OCI-M2 (cell line): ENCODE results near the gene CTTNBP2NL.
"Not testable (repeated sequence)": the region's sequence is repeated elsewhere in the genome, so short reads cannot be mapped to it uniquely, and the experiment has no call there.

ENCODE experiments used
- DNase-seq: peaks from one replicate; lab custom pipeline; 2025; ENCODE audit not compliant: unreplicated experiment; lab: John Stamatoyannopoulos, UW

CTTNBP2NL gene

GRCh38 chr1:112418099-112418892, 22.3 kb downstream of the CTTNBP2NL start:
- no peak for DNase-seq

- no peak for DNase-seq
Measured at GRCh38 chr1:112423207-112423606, 27.2 kb downstream of the CTTNBP2NL start.

- not testable (repeated sequence) for DNase-seq
Measured at GRCh38 chr1:112423666-112424065, 27.7 kb downstream of the CTTNBP2NL start.

- no peak for DNase-seq
Measured at GRCh38 chr1:112429749-112430148, 33.7 kb downstream of the CTTNBP2NL start.

- DNase-seq: no peak
Measured at GRCh38 chr1:112431038-112431437, 35.0 kb downstream of the CTTNBP2NL start.

- no peak for DNase-seq
Measured at GRCh38 chr1:112435448-112435847, 39.4 kb downstream of the CTTNBP2NL start.

- DNase-seq: no peak
Measured at GRCh38 chr1:112436384-112437156, 40.6 kb downstream of the CTTNBP2NL start.

GRCh38 chr1:112438156-112438555, 42.1 kb downstream of the CTTNBP2NL start:
- not testable (repeated sequence) for DNase-seq

- DNase-seq: no peak
Measured at GRCh38 chr1:112439592-112439991, 43.6 kb downstream of the CTTNBP2NL start.

GRCh38 chr1:112440574-112440973, 44.6 kb downstream of the CTTNBP2NL start:
- DNase-seq: no peak

GRCh38 chr1:112444269-112444668, 48.3 kb downstream of the CTTNBP2NL start:
- DNase-seq: no peak

- no peak for DNase-seq
Measured at GRCh38 chr1:112445596-112445995, 49.6 kb downstream of the CTTNBP2NL start.

- DNase-seq: no peak
Measured at GRCh38 chr1:112446411-112446810, 50.4 kb downstream of the CTTNBP2NL start.

GRCh38 chr1:112448904-112449629, 53.1 kb downstream of the CTTNBP2NL start:
- no peak for DNase-seq

GRCh38 chr1:112449630-112449983, 53.6 kb downstream of the CTTNBP2NL start:
- DNase-seq: no peak

GRCh38 chr1:112450773-112451172, 54.8 kb downstream of the CTTNBP2NL start:
- no peak for DNase-seq

- not testable (repeated sequence) for DNase-seq
Measured at GRCh38 chr1:112451301-112451700, 55.3 kb downstream of the CTTNBP2NL start.

GRCh38 chr1:112453876-112454275, 57.9 kb downstream of the CTTNBP2NL start:
- no peak for DNase-seq

GRCh38 chr1:112454316-112454715, 58.3 kb downstream of the CTTNBP2NL start:
- DNase-seq: no peak

GRCh38 chr1:112457241-112457640, 61.2 kb downstream of the CTTNBP2NL start:
- DNase-seq: no peak

- DNase-seq: no peak
Measured at GRCh38 chr1:112457955-112458354, 61.9 kb downstream of the CTTNBP2NL start.

- no peak for DNase-seq
Measured at GRCh38 chr1:112458756-112459155, 62.7 kb downstream of the CTTNBP2NL start.
